IPS-18c (cell line): Measurements from ENCODE around the gene RBM19.

Experiments used
- H3K4me3 ChIP-seq: 2 replicates; pipeline ENCODE4 v1.7.0; 2013; ENCODE audit warnings: low read depth, mild to moderate bottlenecking, low read length, moderate library complexity; ENCODE audit not compliant: insufficient read depth
- H3K9me3 ChIP-seq: one replicate; pipeline ENCODE4 v1.6.1; 2013; ENCODE audit warnings: mild to moderate bottlenecking, low read length, moderate library complexity; ENCODE audit not compliant: control insufficient read depth, insufficient read depth

Gene RBM19

DNA sequence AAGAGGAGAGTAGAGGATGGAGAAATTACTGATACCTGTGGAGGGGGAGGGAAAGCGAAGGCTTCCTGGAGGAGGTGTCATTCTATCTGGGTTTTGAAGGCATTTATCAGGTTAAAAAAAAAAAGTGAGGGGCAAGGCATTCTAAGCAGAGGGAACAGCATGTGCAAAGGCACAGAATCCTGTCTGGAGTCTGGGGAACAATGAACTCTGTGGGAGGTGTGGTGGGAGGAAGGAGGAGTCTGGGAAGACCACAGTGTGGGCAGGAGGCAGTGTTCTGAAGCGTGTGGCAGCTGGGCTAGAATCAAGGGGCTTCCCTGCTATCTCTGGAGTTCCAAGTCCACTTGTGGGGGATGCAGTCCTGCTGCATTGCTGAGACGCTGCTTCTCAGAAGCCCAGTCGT, 123.4 kb downstream of the RBM19 start:
- H3K9me3 ChIP-seq, result no peaks in the 10 kb centered on the region
- H3K4me3 ChIP-seq, result no peak overlapping the region

DNA sequence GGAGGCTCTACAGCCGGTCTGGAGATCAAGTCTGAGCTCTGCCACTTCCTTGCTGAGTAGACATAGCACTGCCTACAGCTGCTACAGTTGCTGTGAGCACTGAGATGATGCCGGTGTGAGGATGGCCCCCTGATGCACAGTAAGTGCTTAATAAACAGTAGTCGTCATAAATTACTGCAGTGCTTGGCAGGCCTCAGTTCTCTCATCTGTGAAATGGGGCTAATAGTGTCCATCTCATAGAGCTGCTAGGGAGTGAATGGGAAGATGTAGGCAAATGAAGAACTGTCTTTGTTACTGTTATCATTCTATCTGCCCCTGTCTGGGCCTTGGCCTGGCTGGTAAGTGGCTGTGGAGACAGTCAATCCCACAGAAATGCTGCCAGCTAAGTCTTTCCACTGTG, 124.3 kb downstream of the RBM19 start:
- H3K4me3 ChIP-seq, result no peak overlapping the region
- no peaks in the 10 kb centered on the region for H3K9me3 ChIP-seq

DNA sequence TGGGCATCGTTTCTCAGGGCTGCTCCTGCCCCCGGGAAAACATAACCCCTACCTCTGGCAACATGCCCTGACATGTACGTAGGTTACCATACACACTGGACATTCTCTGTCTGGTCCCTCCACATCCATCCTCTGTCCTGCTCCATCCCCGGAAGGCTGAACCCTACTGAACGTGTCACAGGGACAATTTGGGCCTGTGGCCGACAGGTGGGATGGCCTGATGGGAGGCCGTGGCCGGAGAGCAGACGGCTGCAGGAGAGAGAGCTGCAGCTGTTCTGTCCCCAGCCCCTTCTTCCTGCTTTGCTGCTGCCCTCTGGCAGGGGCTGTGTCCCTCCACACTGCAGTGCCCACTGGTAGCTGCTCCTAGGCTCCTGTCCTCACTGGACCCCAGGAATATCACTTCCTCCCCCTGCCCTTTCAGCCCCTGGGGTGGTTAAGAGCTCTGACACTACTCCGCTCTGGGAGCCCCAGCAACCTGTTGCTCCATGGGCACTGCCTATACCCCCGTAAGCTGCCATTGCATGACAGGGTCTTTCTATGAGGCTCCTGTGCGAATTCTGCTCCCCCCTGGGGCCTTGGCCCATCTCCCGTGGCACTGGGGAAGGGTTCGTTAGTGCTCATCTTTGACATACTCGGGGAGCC, 125.6 kb downstream of the RBM19 start:
- Histone ChIP-seq H3K4me3 (no peak overlapping the region), H3K9me3 (no peaks in the 10 kb centered on the region)

DNA sequence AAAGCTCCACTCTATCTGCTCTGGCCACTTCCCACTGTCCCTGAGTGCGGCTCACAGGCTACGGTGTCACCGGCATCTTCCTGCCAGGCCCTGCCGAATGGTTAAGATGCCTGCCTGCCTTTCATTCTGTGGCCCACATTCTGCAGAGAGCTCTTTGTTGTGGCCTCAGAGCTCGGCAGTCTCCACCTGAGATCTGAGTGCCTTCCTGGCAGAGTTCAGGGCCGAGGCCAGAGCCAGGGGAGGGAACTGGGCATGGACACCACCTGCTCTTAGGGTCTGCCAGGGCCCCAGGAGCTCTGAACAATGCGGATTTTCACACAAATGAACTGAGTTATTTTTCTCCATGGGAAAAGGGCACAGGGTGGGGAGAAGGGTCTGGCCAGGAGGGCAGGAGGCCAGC, 127.2 kb downstream of the RBM19 start:
- no peak overlapping the region for H3K4me3 ChIP-seq
- no peaks in the 10 kb centered on the region for H3K9me3 ChIP-seq

DNA sequence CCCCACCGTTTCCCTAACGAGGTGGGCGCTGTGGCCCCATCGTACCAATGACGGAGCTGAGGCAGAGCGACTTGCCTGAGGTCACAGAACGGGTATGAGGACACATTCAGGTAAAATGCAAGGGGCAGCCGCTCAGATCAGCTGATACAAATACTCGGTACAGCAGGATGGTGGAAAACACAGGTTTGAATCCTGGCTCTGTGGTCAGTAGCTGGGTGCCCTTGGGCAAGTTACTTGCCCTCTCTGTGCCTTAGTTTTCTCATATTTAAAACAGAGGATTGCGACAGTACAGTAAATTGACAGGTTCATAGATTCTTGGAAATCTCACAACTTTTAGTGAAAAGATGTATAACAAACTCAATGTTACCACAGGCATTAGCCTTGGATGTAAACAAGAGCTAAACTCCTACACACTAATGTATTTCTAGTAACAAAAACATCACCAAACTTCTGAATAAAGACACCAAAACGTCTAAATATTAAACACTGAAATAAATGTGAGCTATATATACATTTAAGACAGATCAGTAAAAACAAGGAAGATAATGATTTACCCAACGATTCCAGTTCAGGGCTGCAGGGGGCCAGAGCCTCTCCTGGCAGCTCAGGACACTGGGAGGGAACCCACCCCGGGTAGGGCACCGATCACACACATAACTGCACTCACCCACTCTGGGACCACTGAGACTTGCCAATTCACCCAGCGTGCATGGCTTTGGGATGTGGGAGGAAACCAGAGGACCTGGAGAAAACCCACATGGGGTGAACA, 128.4 kb downstream of the RBM19 start:
- Histone ChIP-seq H3K4me3 (no peak overlapping the region), H3K9me3 (no peaks in the 10 kb centered on the region)

DNA sequence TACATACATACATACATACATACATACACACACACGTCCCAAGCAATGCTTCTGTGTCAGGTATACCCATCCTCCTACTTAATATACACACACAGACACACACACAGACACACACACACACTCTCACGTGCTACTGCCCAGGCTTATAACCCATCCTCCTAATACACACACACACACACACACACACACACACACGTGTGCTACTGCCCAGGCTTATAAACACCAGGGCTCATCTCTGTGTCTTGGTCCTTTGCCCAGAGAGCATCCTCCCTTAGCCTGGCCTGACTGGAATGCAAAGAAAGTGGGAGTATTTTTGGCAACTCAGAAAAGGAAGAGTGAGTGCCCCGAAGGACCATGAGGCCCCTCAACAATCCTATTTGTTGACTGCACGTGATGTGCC, 129.0 kb downstream of the RBM19 start:
- Histone ChIP-seq H3K9me3 (no peaks in the 10 kb centered on the region), H3K4me3 (no peak overlapping the region)

DNA sequence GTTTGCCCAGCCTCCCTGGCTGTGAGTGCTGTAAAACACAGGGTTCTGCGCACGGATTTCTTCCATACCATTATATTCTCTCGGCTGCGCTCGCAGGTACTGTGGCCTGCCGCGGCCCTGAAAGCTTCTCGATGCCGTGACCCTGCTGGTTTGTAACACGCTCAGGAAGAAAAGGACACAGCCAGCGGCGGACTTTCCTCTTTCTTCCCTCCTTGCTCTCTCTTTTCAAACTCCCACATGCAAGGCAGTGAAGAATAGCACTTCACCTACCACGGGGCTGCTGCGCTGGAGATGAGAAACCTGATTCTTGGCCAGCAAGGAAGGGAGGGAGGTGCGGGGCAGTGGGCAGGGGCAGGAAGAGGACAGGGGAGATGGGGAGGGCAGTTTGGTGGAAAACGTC, 130.2 kb downstream of the RBM19 start:
- no peak overlapping the region for H3K4me3 ChIP-seq
- no peaks in the 10 kb centered on the region for H3K9me3 ChIP-seq

DNA sequence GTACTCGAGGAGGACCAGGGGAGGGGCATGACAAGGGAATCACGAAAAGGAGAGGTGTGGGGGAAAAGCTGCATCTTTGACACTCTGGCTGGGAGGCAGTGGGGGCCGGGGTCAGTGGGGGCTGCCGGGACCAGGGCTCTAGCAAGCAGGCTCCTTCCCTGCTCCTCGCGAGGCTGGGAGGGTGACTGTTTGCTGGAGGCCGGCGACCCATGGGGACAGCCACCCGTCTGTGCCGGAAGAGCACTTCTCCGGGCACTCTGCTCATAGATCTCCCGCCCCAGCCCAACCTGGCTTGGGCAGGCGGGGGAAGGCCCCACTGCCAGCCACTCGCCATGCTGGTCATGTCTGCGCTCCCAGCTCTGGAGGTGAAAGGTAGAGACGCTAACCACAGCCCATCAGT, 130.7 kb downstream of the RBM19 start:
- Histone ChIP-seq H3K9me3 (no peaks in the 10 kb centered on the region), H3K4me3 (no peak overlapping the region)

DNA sequence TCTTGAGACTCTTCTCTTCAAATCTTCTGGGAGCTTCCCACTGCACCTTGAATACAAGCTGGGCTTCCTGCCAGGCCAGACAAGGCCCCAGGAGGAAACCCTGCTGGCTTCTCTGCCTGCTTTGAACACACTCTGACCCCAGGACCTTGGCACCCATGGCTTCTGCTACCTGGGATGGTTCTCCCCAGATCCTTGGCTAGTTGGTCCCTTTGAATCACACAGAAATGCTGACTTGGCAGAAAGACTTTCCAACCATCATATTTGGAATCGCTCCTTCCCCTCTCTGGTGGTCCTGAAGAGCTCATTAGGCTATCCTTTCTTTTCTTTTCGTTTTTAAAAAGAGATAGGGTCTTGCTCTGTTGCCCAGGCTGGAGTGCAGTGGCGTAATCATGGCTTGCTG, 132.7 kb downstream of the RBM19 start:
- H3K9me3 ChIP-seq, result no peaks in the 10 kb centered on the region
- H3K4me3 ChIP-seq, result no peak overlapping the region

DNA sequence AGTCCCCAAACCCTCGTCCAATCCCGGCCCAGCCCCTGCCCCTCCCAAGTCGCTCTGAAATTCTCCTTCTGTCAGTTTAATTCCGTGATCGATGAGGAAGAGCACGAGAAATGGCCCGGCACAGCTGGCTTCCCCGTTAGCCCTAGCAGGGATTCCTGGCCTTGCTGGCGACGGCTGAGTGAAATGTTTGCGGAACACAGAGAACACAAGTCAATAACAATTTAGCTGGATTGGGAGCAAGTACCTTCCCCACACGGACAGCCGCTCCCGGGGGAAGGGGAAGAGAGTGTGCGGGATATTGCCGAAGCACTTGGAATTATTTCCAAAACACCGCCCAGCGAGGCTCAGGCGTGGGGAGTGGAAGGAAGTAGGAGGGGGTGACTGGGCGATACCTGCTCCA, 134.6 kb downstream of the RBM19 start:
- Histone ChIP-seq H3K4me3 (no peak overlapping the region), H3K9me3 (no peaks in the 10 kb centered on the region)

DNA sequence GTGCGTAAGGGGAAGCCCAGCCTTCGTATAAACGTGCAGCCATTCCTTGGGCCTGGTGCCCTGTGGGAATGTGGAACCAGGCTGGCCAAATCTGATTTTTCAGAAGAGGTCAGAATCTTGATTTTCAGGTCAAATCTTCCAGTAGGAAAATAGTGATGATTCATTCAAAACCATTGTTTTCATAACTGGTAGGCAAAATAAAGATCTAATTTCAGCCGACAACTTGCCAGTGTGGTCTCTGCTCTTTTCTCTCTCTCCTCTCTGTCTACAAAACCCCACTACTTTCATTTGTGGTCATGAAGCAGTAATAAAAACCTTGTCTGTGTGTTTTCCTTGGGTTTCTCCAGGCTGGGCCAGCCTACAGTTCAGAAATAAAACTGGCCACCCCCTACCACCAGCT, 135.1 kb downstream of the RBM19 start:
- H3K9me3 ChIP-seq, result no peaks in the 10 kb centered on the region
- no peak overlapping the region for H3K4me3 ChIP-seq

DNA sequence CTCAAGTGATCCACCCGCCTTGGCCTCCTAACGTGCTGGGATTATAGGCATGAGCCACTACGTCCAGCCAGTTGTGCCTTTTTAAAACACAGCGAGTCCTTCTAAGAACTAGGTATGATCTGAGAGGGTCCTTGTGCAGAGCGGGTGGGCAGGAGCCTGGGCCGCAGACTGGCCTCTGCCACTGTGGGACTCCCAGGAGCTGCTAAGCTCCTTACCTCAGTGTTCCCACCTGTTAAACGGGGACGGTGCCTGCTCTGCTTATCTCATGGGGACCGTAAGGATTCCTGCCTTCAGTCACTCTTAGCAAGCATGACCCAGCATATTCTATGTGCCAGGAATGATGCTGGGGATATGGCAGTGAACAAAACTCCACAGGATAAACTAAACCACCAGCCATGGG, 136.9 kb downstream of the RBM19 start:
- Histone ChIP-seq H3K4me3 (no peak overlapping the region), H3K9me3 (no peaks in the 10 kb centered on the region)

DNA sequence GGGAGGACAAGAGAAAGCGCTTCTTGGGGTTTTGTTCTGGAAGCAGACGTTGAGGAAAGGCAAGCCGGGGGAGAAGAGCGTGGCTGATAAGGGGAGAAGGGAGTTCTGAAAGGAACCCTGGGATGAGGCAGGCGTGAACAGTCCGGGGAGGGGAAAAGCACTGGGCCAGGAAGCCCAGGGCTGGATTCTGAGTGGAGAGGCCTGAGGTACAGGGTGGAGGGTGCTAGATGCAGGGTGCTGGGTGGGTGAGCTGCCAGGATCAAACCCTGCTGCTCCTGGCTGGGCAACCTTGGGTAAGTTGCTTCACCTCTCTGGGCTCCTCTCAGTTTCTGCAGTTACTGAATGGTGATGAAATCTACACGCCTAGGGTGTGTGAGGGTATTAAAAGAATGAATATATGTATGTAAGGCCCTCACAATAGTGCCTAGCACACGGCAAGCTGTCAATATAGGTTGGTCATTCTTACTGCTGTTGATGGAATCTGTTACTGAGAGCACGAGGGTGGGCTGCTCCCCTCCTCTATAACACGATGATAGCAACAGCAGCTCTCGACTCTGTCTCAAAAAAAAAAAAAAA, 138.5 kb downstream of the RBM19 start:
- no peak overlapping the region for H3K4me3 ChIP-seq
- H3K9me3 ChIP-seq, result no peaks in the 10 kb centered on the region

DNA sequence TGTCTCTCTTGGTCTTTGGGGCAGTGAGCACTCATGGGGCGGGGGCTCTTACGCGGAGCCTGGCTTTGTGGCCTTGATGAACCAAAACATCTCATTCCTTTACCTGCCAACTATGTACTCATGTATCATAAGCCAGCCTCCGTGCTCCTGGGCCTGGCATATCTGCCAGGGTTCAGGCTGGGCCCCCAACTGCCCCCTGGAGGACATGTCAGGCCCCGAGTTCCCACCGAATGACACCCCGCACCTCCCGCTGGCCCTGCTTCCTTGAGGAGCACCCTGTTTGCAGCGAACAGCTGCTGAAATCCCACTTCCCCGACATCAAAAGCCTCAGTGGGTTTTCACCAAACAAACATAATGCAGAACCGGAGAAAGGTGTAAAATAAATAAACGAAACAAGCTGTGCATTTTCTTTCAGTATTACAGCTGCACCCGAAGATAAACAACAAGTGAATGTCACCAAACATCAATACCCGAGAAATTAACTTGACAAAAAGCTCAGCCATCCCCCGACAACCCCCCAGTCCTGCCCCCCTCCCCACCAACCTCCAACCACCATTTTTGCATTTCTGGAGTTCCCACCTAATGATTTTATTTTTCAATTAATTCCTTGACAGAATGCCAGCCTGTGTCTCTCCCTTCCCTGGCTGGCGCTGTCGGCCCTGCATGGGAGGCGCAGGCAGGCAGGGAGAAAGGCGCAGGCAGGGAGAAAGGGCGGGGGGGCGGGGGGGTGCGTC, 139.2 kb downstream of the RBM19 start:
- Histone ChIP-seq H3K4me3 (no peak overlapping the region), H3K9me3 (no peaks in the 10 kb centered on the region)

DNA sequence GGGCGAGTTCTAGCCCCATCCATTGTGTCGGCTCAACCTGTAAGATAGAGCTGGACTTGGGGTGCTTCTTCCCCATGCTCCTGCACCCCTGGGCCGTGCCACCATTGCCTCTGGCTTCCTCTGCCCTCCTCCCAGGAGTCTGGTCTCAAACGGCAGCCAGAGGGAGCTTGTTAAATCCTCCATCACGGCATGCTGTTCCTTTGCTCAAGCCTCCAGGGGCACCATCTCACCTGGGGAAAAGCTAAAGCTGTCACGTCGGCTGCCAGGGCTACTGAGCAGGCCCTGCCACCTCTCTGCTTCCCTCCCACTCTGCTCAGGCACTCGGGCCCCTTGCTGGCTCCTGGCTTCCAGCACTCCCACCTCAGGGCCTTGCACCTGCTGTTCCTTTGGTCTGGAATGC, 140.4 kb downstream of the RBM19 start:
- H3K4me3 ChIP-seq, result no peak overlapping the region
- no peaks in the 10 kb centered on the region for H3K9me3 ChIP-seq

DNA sequence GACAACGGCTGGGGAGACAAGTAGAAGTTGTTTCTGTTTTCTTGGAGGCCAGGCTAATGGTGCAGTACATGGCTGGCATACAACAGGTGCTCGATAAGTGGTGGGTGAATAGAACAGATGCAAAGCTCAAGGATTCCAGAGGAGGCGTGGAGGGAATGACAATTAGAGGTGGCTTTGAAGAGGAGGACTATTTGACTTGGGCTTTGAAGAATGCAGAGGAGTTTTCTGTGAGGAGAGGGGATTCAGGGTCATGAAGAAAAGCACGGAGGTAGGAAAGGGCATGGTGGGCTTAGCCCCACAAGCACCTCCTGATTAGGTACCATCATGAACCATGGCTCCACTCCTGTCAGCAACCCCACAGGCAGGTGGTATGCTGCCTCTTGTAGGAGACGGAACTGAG, 142.3 kb downstream of the RBM19 start:
- H3K4me3 ChIP-seq, result no peak overlapping the region
- no peaks in the 10 kb centered on the region for H3K9me3 ChIP-seq

DNA sequence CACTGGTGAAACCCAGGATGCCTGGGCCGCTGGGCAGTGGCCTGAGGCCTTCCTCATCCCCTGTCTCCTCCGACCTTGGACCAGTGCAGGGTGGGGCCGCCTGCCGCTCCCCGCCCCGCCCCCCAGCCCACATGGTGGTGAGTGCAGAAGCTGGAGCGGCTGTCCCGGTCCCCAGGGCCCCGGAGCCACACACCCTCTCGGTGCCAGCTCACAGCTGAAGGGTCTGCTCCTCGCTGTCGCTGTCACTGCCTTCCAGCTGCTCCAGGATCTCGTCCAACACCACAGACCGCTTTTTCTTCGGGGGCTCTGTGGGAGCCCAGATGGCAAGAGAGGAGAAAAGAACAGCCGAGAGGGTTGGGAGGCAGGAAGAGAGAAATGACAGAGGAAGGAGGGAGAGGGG, 143.1 kb downstream of the RBM19 start:
- Histone ChIP-seq H3K4me3 (no peak overlapping the region), H3K9me3 (no peaks in the 10 kb centered on the region)

DNA sequence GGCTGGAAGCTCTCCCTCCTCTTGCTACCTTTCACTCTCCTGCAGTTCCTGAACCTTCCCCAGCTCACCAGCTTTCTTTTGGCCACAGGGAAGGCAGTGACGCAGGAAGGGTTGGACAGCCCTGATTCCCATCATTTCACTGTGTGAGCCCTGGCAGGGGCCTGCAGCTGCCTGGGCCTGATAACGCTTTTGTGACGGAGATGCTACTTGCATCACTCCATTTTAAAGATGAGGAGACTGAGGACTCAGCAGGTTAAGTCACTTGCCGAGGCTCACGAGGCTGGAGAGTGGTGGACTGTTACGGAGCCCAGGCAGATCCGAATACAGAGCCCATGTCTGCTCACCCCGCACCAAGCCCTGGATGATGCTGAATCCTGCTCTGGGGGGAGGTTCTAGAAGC, 145.3 kb downstream of the RBM19 start:
- H3K4me3 ChIP-seq, result no peak overlapping the region
- H3K9me3 ChIP-seq, result no peaks in the 10 kb centered on the region
